Loucy (cell line): Measurements from ENCODE around the gene JARID2.
A peak's percentile ranks its signal among the peaks of the same experiment; 100 is the strongest.

Experiments used
- H2AFZ ChIP-seq: fragments of 200-600 bp; sonication (generic); 2 replicates; pipeline ENCODE4 v1.6.0; 2016; ENCODE audit warnings: antibody characterized with exemption, mild to moderate bottlenecking, low read length, moderate library complexity
- H3F3A ChIP-seq: fragments of 200-600 bp; 2 replicates; pipeline ENCODE4 v1.6.0; 2016; ENCODE audit warnings: antibody characterized with exemption, low read depth, mild to moderate bottlenecking
- H3K27me3 ChIP-seq: fragments of 200-600 bp; sonication (generic); 2 replicates; pipeline ENCODE4 v1.6.1; 2014; ENCODE audit warnings: low read length, mild to moderate bottlenecking; ENCODE audit not compliant: insufficient read depth, poor library complexity, severe bottlenecking
- H3K36me3 ChIP-seq: fragments of 200-600 bp; sonication (generic); 2 replicates; pipeline ENCODE4 v1.6.1; 2016; ENCODE audit warnings: low read length; ENCODE audit not compliant: insufficient read depth
- H3K4me1 ChIP-seq: fragments of 200-600 bp; sonication (generic); 2 replicates; pipeline ENCODE4 v1.5.1; 2014; ENCODE audit warnings: low read length, mild to moderate bottlenecking; ENCODE audit not compliant: insufficient read depth, poor library complexity, severe bottlenecking
- H3K4me2 ChIP-seq: fragments of 200-600 bp; sonication (generic); 2 replicates; pipeline ENCODE4 v1.6.0; 2014; ENCODE audit warnings: antibody characterized with exemption, low read length, low read depth, mild to moderate bottlenecking; ENCODE audit not compliant: poor library complexity, severe bottlenecking
- H3K4me3 ChIP-seq: fragments of 200-600 bp; sonication (generic); 2 replicates; pipeline ENCODE4 v1.5.1; 2014; ENCODE audit warnings: low read length, mild to moderate bottlenecking, mixed read lengths; ENCODE audit not compliant: poor library complexity, severe bottlenecking
- H3K79me2 ChIP-seq: fragments of 200-600 bp; sonication (generic); 2 replicates; pipeline ENCODE4 v1.6.1; 2014; ENCODE audit warnings: low read length; ENCODE audit not compliant: insufficient read depth
- H3K9ac ChIP-seq: fragments of 200-600 bp; sonication (generic); 2 replicates; pipeline ENCODE4 v1.6.0; 2014; ENCODE audit warnings: mild to moderate bottlenecking, low read depth, low read length, moderate library complexity; ENCODE audit not compliant: poor library complexity, severe bottlenecking
- H3K9me2 ChIP-seq: fragments of 200-600 bp; sonication (generic); replicated peaks from 2 replicates; pipeline ENCODE4 v1.6.1; 2016; ENCODE audit warnings: low read depth, low read length, mixed read lengths
- H3K9me3 ChIP-seq: fragments of 200-600 bp; sonication (generic); 2 replicates; pipeline ENCODE4 v1.6.1; 2014; ENCODE audit warnings: mild to moderate bottlenecking, antibody characterized with exemption, low read length, low read depth; ENCODE audit not compliant: insufficient read depth
- H4K20me1 ChIP-seq: fragments of 200-600 bp; sonication (generic); 2 replicates; pipeline ENCODE4 v1.6.0; 2014; ENCODE audit warnings: antibody characterized with exemption, low read length, mild to moderate bottlenecking; ENCODE audit not compliant: insufficient read depth, poor library complexity, severe bottlenecking
- EZH2phosphoT487 ChIP-seq: fragments of 200-600 bp; IDR thresholded peaks from 2 replicates; pipeline ENCODE4 v1.6.1; 2018; ENCODE audit warnings: antibody characterized with exemption, mild to moderate bottlenecking, moderate library complexity, borderline replicate concordance
- TF ChIP-seq, protein P1 (sequence below): fragments of 200-600 bp; sonication (generic); conservative IDR thresholded peaks from 2 replicates; pipeline ENCODE4 v1.5.1; 2014; ENCODE audit warnings: mild to moderate bottlenecking, antibody characterized with exemption, low read length

The JARID2 gene

DNA sequence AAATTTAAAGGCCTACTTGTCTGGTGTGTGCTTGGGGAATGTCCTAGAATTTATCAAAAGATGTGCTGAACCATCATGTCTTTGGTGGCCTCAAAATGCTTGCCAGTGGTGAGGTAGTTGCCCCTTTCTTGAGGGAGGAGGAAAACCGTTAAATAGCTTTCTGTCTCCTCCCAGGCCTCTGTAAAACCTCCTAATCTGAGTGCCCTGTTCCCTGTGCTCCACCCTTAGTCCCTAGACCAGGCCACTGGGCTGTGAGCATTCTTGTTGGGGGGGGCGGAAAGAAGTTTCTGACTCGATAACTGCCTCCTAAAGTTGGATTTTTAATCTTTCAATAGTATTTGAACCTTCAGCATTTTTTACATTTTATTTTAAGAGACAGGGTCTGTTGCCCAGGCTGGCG, 23.1 kb downstream of the JARID2 start:
- H3K27me3 ChIP-seq = no peaks in the 10 kb centered on the region
- H3K9me2 ChIP-seq = no peaks in the 10 kb centered on the region
- H3K9me3 ChIP-seq = no peaks in the 10 kb centered on the region
- H3K4me2 ChIP-seq = peak overlapping the region; percentile 13
- no peak for TF ChIP-seq EZH2phosphoT487
- TF ChIP-seq, protein P1, sequence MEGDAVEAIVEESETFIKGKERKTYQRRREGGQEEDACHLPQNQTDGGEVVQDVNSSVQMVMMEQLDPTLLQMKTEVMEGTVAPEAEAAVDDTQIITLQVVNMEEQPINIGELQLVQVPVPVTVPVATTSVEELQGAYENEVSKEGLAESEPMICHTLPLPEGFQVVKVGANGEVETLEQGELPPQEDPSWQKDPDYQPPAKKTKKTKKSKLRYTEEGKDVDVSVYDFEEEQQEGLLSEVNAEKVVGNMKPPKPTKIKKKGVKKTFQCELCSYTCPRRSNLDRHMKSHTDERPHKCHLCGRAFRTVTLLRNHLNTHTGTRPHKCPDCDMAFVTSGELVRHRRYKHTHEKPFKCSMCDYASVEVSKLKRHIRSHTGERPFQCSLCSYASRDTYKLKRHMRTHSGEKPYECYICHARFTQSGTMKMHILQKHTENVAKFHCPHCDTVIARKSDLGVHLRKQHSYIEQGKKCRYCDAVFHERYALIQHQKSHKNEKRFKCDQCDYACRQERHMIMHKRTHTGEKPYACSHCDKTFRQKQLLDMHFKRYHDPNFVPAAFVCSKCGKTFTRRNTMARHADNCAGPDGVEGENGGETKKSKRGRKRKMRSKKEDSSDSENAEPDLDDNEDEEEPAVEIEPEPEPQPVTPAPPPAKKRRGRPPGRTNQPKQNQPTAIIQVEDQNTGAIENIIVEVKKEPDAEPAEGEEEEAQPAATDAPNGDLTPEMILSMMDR = no peak
- no peak overlapping the region for H2AFZ ChIP-seq
- H3K4me3 ChIP-seq = no peak overlapping the region
- no peak overlapping the region for H3K9ac ChIP-seq
- no peaks in the 10 kb centered on the region for H3F3A ChIP-seq
- peaks cover 100% of the 10 kb centered on the region for H3K79me2 ChIP-seq
- peaks cover 97% of the 10 kb centered on the region for H4K20me1 ChIP-seq
- peaks cover 31% of the 10 kb centered on the region; the same call in 1 of the 2 replicates for H3K36me3 ChIP-seq
- peaks cover 56% of the 10 kb centered on the region for H3K4me1 ChIP-seq

DNA sequence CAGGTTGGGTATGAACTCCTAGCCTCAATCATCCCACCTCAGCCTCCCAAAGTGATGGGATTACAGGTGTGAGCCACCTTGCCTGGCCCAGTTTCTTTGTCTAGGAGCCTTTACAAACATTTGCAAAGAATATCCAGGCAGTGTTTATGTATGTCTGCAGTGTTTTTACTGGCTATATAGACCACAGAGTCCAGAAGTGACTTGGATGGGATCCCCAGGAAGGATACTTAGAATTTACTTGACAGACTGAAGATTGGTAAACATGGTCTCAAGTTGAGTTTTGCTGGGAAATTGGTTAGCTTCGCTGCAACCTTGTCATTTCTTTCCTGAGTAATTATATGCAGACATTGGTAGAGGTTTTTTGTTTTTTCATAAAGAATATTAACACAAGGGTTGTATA, 23.8 kb downstream of the JARID2 start:
- Histone ChIP-seq H3K4me2 (no peak overlapping the region), H3K9ac (no peak overlapping the region), H3K36me3 (peaks cover 37% of the 10 kb centered on the region; the same call in 1 of the 2 replicates), H3K79me2 (peaks cover 100% of the 10 kb centered on the region), H4K20me1 (peaks cover 97% of the 10 kb centered on the region), H2AFZ (no peak overlapping the region), H3K4me3 (no peak overlapping the region), H3K9me2 (no peaks in the 10 kb centered on the region), H3F3A (no peaks in the 10 kb centered on the region), H3K9me3 (no peaks in the 10 kb centered on the region), H3K27me3 (no peaks in the 10 kb centered on the region), H3K4me1 (peaks cover 51% of the 10 kb centered on the region)
- TF ChIP-seq, protein P1 = no peak
- TF ChIP-seq EZH2phosphoT487 = no peak

DNA sequence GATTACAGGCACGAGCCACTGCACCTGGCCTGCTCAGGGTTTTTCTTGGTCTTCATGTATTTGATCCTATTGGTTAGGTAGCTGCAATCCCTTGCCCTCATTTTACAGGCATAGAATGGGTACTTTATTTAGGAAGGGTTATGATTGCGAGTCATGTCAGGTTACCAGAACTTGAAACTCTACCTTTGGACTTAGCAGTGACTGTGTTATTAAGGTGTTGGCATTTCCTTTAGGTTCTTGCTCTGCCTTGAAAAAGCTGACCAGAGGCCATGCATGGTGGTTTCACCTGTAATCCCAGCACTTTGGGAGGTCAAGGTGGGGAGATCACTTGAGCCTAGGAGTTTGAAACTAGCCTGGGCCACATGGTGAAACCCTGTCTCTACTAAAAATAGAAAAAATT, 24.5 kb downstream of the JARID2 start:
- Histone ChIP-seq H3K79me2 (peaks cover 100% of the 10 kb centered on the region), H2AFZ (no peak overlapping the region), H3K27me3 (no peaks in the 10 kb centered on the region), H3K36me3 (peaks cover 43% of the 10 kb centered on the region; the same call in 1 of the 2 replicates), H3K4me2 (no peak overlapping the region), H4K20me1 (peaks cover 97% of the 10 kb centered on the region), H3K4me3 (no peak overlapping the region), H3K9me2 (no peaks in the 10 kb centered on the region), H3K4me1 (peaks cover 48% of the 10 kb centered on the region), H3K9ac (no peak overlapping the region), H3K9me3 (no peaks in the 10 kb centered on the region), H3F3A (no peaks in the 10 kb centered on the region)
- no peak for TF ChIP-seq EZH2phosphoT487
- TF ChIP-seq, protein P1 = no peak
